Cardiac muscle cell (in vitro differentiated cells and primary cell): ENCODE data around the gene ABCA8. TPM values are rescaled to one million over a fixed set of nuclear protein-coding genes. Genes with fewer than 3 reads are reported as not detected.

Experiments used
- DNase-seq, 2 donors: peaks; one replicate each; pipeline versions ENCODE4 v3.0.0 to v3.0.0-alpha.2; 2010 to 2017; ENCODE audit warnings: low read depth in 1 of 2, low spot score in 1 of 2
- H3K27ac ChIP-seq: fragments of 200-600 bp; sonication (generic); 2 replicates; pipeline ENCODE4 v1.5.1; 2016
- H3K27me3 ChIP-seq: fragments of 200-600 bp; sonication (generic); 2 replicates; pipeline ENCODE4 v1.6.0; 2016; ENCODE audit warnings: control low read depth
- H3K36me3 ChIP-seq: fragments of 200-600 bp; sonication (generic); 2 replicates; pipeline ENCODE4 v1.5.1; 2016; ENCODE audit warnings: control low read depth
- H3K4me1 ChIP-seq: fragments of 200-600 bp; sonication (generic); 2 replicates; pipeline ENCODE4 v1.8.1; 2017; ENCODE audit warnings: low read depth, mild to moderate bottlenecking, mixed run types
- H3K4me3 ChIP-seq: fragments of 200-600 bp; sonication (generic); 2 replicates; pipeline ENCODE4 v1.5.1; 2016; ENCODE audit warnings: mild to moderate bottlenecking
- H3K9me3 ChIP-seq: fragments of 200-600 bp; sonication (generic); 2 replicates; pipeline ENCODE4 v1.5.1; 2017; ENCODE audit warnings: low read depth, mild to moderate bottlenecking, control low read depth
- polyA plus RNA-seq: library from polyadenylated mRNA; unstranded; fragments of >200 nt; fragmentation: Nextera tagmentation; extraction: Ambion mirVana; gene quantifications from 2 replicates; pipeline ENCODE4 v1.2.1, GENCODE V29; 2016
- total RNA-seq: library from RNA; depleted of rRNA; stranded (reverse); fragments of >200 nt; gene quantifications from 2 replicates; pipeline ENCODE4 v1.2.3, GENCODE V29; 2016
- TF ChIP-seq, protein P1 (sequence below): IDR thresholded peaks from 2 replicates; pipeline ENCODE4 v1.5.1; 2012; ENCODE audit warnings: low read depth, mild to moderate bottlenecking, low read length

ABCA8 gene
- total and polyA plus RNA-seq, 2 experiments from 2014 or later, result 10.1 to 10.8 TPM

DNA sequence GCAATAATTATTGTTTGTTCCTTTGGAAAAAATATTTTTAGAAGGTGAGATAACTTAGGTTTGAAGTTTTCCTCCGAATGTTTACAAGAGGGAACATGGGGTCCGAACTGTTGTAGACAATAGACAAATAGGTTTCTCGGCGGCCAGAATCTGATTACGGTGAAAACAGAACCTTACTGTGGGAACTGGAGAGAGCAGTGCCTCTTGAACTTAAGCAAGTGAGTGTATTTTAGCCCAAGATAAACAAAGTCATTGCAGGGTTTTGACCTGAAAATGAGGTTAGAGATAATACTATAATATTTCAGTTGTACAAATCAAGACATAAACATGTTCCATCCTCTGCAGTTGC lies 134.7 kb downstream of the ABCA8 start:
- Histone ChIP-seq H3K4me3 (no peak overlapping the region), H3K4me1 (peaks cover 32% of the 10 kb centered on the region), H3K9me3 (no peaks in the 10 kb centered on the region), H3K27me3 (no peaks in the 10 kb centered on the region), H3K27ac (peak overlapping the region; percentile 85), H3K36me3 (no peaks in the 10 kb centered on the region)
- DNase-seq, result no peak
- TF ChIP-seq, protein P1, sequence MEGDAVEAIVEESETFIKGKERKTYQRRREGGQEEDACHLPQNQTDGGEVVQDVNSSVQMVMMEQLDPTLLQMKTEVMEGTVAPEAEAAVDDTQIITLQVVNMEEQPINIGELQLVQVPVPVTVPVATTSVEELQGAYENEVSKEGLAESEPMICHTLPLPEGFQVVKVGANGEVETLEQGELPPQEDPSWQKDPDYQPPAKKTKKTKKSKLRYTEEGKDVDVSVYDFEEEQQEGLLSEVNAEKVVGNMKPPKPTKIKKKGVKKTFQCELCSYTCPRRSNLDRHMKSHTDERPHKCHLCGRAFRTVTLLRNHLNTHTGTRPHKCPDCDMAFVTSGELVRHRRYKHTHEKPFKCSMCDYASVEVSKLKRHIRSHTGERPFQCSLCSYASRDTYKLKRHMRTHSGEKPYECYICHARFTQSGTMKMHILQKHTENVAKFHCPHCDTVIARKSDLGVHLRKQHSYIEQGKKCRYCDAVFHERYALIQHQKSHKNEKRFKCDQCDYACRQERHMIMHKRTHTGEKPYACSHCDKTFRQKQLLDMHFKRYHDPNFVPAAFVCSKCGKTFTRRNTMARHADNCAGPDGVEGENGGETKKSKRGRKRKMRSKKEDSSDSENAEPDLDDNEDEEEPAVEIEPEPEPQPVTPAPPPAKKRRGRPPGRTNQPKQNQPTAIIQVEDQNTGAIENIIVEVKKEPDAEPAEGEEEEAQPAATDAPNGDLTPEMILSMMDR, result no peak

DNA sequence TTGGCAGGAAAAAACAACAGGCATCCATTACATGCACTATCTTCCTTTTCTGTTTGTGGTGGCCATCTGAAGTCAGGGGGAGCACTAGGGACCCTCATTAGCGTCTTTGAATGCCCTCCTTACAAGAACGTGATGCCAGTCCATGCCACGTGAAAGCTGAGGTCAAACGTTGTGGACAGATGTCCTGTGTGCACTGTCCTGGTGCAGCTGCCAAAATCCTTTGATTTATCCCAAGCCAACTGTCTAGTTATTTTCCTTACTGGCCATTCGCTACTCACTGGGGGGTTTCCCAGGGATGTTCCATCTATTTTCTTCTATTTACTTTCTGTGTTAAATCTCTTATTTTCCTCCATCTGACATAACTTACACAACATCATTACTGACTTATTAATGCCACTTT lies 135.7 kb downstream of the ABCA8 start:
- H3K36me3 ChIP-seq, result no peaks in the 10 kb centered on the region
- no peak overlapping the region for H3K4me3 ChIP-seq
- TF ChIP-seq, protein P1, result no peak
- H3K9me3 ChIP-seq, result no peaks in the 10 kb centered on the region
- no peak overlapping the region for H3K27ac ChIP-seq
- no peaks in the 10 kb centered on the region for H3K27me3 ChIP-seq
- no peak for DNase-seq
- peaks cover 28% of the 10 kb centered on the region for H3K4me1 ChIP-seq

Other genes starting within 250 kb of the ABCA8 start
- 0.07 and 0.09 TPM in 2 replicates for gene ABCA9, start 105.5 kb upstream of the ABCA8 start, total RNA-seq
- gene ABCA9, start 105.5 kb upstream of the ABCA8 start, polyA plus RNA-seq, result not detected in 2 replicates
- gene ABCA6, start 186.5 kb upstream of the ABCA8 start, total RNA-seq, result not detected in 2 replicates
- not detected in 2 replicates for gene ABCA6, start 186.5 kb upstream of the ABCA8 start, polyA plus RNA-seq